ENCODE data around the gene ATRNL1. TPM values are rescaled to one million over a fixed set of nuclear protein-coding genes. Genes with fewer than 3 reads are reported as not detected.

ATRNL1 gene
- total RNA-seq, 1 experiment from 2014 or later: 28.7 TPM

DNA sequence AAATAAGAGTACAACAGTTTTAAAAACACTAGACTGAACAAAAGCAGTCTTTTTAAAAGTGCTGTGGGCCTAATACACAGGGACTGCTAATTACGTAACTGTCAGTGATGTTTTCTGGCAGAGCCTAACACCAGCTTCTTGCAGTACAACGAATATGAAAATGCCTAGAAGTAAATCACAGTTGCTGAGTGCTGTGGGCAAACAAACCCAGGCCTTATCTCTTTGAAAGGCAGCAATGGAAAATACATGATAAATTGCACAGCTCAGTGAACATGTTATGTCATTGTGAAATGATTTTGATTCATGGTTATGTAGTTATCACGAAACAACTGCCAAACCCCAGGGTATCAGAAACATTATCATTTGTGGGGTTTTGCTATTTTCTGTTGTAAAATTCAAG, 751.4 kb downstream of the ATRNL1 start:
- ATAC-seq (no peak), DNase-seq (ENCODE audit: low spot score) (no peak)
- no peak overlapping the region for H3K27ac Mint-ChIP-seq
- no peak overlapping the region for H3K4me3 Mint-ChIP-seq
- POLR2A ChIA-PET: no interaction called here
- CTCF ChIA-PET: no interaction called here
- H3K36me3 Mint-ChIP-seq: no peaks in the 10 kb centered on the region
- H3K9me3 Mint-ChIP-seq: no peaks in the 10 kb centered on the region
- H3K4me1 Mint-ChIP-seq: 0 out of 2 replicates have a peak, but pooled peaks cover under 1% of the 10 kb centered on the region
- TF ChIP-seq, protein P1, sequence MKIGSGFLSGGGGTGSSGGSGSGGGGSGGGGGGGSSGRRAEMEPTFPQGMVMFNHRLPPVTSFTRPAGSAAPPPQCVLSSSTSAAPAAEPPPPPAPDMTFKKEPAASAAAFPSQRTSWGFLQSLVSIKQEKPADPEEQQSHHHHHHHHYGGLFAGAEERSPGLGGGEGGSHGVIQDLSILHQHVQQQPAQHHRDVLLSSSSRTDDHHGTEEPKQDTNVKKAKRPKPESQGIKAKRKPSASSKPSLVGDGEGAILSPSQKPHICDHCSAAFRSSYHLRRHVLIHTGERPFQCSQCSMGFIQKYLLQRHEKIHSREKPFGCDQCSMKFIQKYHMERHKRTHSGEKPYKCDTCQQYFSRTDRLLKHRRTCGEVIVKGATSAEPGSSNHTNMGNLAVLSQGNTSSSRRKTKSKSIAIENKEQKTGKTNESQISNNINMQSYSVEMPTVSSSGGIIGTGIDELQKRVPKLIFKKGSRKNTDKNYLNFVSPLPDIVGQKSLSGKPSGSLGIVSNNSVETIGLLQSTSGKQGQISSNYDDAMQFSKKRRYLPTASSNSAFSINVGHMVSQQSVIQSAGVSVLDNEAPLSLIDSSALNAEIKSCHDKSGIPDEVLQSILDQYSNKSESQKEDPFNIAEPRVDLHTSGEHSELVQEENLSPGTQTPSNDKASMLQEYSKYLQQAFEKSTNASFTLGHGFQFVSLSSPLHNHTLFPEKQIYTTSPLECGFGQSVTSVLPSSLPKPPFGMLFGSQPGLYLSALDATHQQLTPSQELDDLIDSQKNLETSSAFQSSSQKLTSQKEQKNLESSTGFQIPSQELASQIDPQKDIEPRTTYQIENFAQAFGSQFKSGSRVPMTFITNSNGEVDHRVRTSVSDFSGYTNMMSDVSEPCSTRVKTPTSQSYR (CRISPR knock-in tag; IDR thresholded peaks at IDR 0.05): no peak
- TF ChIP-seq ZNF512 (CRISPR knock-in tag; IDR thresholded peaks at IDR 0.05; ENCODE audit: borderline replicate concordance): no peak
- TF ChIP-seq NFE2L1 (CRISPR knock-in tag; IDR thresholded peaks at IDR 0.05): no peak
- TF ChIP-seq ZNF532 (CRISPR knock-in tag; IDR thresholded peaks at IDR 0.05; ENCODE audit: borderline replicate concordance): no peak
- TF ChIP-seq CBFB (CRISPR knock-in tag; IDR thresholded peaks at IDR 0.05; ENCODE audit: low read depth): no peak
- TF ChIP-seq TP53 (CRISPR knock-in tag; IDR thresholded peaks at IDR 0.05): no peak
- no peak for TF ChIP-seq CREM (CRISPR knock-in tag; IDR thresholded peaks at IDR 0.05)
- no peak for TF ChIP-seq CTCF (IDR thresholded peaks at IDR 0.05)
- no peak for TF ChIP-seq SMAD4 (CRISPR knock-in tag; IDR thresholded peaks at IDR 0.05)
- no peak for TF ChIP-seq ZNF423 (CRISPR knock-in tag; IDR thresholded peaks at IDR 0.05)
- H3K27me3 Mint-ChIP-seq (ENCODE audit: low read depth): no peaks in the 10 kb centered on the region

- Mint-ChIP-seq H3K4me3 (no peak overlapping the region), H3K4me1 (no peaks in the 10 kb centered on the region), H3K36me3 (no peaks in the 10 kb centered on the region), H3K27ac (no peak overlapping the region), H3K9me3 (no peaks in the 10 kb centered on the region), H3K27me3 (ENCODE audit: low read depth) (no peaks in the 10 kb centered on the region)
- ChIA-PET POLR2A (no interaction called here), CTCF (no interaction called here)
- DNase-seq (ENCODE audit: low spot score): no peak
- ATAC-seq: no peak
- TF ChIP-seq CREM (CRISPR knock-in tag; IDR thresholded peaks at IDR 0.05) (no peak), USF2 (CRISPR knock-in tag; IDR thresholded peaks at IDR 0.05) (no peak), SOX15 (CRISPR knock-in tag; IDR thresholded peaks at IDR 0.05) (no peak), NFATC4 (CRISPR knock-in tag; IDR thresholded peaks at IDR 0.05) (no peak), CREB1 (CRISPR knock-in tag; IDR thresholded peaks at IDR 0.05) (no peak), IRF1 (CRISPR knock-in tag; IDR thresholded peaks at IDR 0.05) (no peak), TCF7 (CRISPR knock-in tag; IDR thresholded peaks at IDR 0.05; ENCODE audit: low read depth) (no peak), PRRX2 (CRISPR knock-in tag; IDR thresholded peaks at IDR 0.05) (no peak), JAZF1 (CRISPR knock-in tag; IDR thresholded peaks at IDR 0.05) (no peak)
- TF ChIP-seq, protein P1 (CRISPR knock-in tag; IDR thresholded peaks at IDR 0.05): no peak
- TF ChIP-seq, protein P2, sequence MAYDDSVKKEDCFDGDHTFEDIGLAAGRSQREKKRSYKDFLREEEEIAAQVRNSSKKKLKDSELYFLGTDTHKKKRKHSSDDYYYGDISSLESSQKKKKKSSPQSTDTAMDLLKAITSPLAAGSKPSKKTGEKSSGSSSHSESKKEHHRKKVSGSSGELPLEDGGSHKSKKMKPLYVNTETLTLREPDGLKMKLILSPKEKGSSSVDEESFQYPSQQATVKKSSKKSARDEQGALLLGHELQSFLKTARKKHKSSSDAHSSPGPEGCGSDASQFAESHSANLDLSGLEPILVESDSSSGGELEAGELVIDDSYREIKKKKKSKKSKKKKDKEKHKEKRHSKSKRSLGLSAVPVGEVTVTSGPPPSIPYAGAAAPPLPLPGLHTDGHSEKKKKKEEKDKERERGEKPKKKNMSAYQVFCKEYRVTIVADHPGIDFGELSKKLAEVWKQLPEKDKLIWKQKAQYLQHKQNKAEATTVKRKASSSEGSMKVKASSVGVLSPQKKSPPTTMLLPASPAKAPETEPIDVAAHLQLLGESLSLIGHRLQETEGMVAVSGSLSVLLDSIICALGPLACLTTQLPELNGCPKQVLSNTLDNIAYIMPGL (CRISPR knock-in tag; IDR thresholded peaks at IDR 0.05): no peak
These were observed 752.8 kb downstream of the ATRNL1 start for GRCh38 chr10:115845921-115846320.
